GM13976 (cell line): ENCODE measurements around the gene MRPL53.

Source experiments
- DNase-seq: peaks from one replicate; pipeline ENCODE4 v3.0.0; 2012; ENCODE audit warnings: low spot score
- in situ Hi-C: fragments of 300-500 bp; cut with MboI; formaldehyde crosslinking; loops from one replicate; pipeline ENCODE4 v1.12.0; 2022; ENCODE audit warnings: low sequenced_read_pairs, mixed read lengths, inconsistent platforms; ENCODE audit not compliant: unreplicated experiment
- TF ChIP-seq, protein P1 (sequence below): IDR thresholded peaks from 2 replicates; pipeline ENCODE4 v1.5.1; 2012; ENCODE audit warnings: borderline replicate concordance, mild to moderate bottlenecking; ENCODE audit not compliant: insufficient read depth; ENCODE audit errors: extremely low read depth, missing control alignments, control extremely low read depth

Gene MRPL53

DNA sequence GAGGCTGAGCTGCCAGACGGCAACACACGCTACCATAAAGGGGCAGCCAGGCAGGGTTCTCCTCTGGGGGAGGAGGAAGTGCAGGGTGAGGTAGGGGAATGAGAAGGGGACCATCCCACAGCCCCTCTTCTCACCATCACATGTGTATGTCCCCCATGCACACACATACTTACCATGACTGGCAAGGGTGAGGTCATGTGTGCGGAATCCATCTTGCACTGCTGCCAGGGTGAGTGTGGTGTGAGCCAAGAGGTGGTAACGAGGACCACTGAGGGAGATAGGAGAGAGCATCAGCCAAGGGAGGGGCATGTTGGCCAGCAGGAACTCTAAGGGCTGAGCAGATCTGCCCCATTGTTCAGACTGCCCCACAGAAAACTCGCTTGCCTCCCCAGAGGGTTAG is 43.8 kb downstream of the MRPL53 start:
- TF ChIP-seq, protein P1, sequence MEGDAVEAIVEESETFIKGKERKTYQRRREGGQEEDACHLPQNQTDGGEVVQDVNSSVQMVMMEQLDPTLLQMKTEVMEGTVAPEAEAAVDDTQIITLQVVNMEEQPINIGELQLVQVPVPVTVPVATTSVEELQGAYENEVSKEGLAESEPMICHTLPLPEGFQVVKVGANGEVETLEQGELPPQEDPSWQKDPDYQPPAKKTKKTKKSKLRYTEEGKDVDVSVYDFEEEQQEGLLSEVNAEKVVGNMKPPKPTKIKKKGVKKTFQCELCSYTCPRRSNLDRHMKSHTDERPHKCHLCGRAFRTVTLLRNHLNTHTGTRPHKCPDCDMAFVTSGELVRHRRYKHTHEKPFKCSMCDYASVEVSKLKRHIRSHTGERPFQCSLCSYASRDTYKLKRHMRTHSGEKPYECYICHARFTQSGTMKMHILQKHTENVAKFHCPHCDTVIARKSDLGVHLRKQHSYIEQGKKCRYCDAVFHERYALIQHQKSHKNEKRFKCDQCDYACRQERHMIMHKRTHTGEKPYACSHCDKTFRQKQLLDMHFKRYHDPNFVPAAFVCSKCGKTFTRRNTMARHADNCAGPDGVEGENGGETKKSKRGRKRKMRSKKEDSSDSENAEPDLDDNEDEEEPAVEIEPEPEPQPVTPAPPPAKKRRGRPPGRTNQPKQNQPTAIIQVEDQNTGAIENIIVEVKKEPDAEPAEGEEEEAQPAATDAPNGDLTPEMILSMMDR: no peak
- DNase-seq: no peak
- in situ Hi-C loops: no loop called here

DNA sequence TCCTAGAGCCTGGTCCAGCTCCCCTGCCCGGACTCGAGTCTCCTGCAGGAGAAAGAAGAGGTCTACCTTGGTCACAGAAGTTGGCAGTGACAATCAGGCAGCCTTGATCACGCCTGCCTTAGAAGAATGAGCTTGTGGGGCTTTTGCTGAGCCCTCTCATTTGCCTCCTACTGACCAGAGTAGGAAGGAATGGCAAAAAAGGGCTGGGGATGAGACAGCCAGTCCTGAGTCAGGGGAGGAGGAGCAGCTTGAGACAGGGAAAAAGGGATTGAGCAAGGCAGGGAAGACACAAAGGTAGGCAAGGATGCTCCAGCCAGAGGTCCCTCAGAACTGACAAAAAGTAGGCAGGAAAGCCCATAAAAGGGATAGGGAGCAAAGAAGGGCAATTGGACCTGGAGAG is 44.9 kb downstream of the MRPL53 start:
- no peak for DNase-seq
- in situ Hi-C loops: no loop called here

DNA sequence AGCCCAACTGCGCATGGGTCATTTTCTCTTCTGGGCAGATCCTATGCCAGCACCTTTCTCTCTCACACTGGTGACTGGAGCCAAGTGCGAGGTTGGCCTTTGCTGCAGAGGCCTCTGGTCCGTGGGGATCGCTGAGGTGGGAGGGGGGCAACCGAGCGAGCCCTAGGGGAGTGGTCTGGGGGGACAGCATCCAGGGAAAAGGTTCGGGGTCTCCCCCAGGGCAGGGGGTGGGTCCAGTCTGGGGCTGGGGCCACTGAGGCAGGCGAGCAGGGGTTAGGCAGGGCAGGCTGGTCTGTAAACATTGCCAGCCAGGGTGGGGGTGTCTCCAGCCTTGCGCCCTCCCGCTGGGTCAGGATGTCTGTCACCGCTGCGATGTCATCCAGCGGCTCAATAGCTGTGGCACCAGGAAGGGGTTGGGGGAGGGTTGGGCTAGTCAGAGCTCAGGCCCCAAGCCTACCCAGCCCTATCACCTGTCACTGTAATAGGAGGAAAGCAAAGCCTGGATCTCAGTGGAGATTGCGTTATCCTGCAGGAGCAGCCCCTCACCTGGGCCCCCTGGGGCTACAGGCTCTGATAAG is 46.2 kb downstream of the MRPL53 start:
- TF ChIP-seq, protein P1: no peak
- DNase-seq: no peak
- in situ Hi-C loops: no loop called here

More for the DNA sequence above, 44.9 kb downstream of the MRPL53 start:
- TF ChIP-seq, protein P1: no peak

DNA sequence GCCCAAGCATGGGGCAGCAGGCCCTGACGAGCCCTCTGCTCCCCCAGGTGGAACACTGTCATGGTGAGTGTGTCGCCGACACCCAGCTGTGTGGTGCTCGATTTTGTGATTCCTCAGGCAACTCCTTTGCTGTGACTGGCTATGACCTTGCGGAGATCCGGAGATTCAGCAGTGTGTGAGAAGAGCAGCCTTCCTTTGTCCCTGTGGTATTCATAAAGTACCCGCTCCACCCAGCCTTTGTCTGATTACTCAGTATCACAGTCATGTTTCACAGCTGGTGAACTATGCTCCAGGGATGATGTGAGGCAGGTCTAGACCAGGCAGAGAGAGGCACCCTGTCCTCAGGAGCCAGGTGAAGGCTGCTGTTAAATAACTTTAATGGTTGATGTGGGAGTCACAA is 47.0 kb downstream of the MRPL53 start:
- in situ Hi-C loops: no loop called here
- TF ChIP-seq, protein P1: no peak
- DNase-seq: no peak

DNA sequence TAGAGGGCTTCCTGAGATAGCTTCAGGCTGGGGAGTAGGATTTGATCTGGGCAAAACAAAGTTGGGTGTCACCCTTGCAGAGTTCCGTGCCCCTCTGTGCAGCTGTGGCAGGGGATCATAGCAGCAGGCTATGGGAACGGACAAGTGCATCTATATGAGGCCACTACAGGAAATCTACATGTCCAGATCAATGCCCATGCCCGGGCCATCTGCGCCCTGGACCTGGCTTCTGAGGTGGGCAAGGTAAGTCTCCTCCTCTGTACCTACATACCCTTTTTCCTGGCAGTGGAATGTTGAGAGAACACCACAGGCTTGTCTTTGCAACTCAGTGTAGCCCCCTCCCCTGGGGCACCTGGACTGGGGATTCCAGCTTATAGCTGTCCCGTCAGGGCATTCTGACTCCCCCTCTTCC is 47.5 kb downstream of the MRPL53 start:
- TF ChIP-seq, protein P1: no peak

DNA sequence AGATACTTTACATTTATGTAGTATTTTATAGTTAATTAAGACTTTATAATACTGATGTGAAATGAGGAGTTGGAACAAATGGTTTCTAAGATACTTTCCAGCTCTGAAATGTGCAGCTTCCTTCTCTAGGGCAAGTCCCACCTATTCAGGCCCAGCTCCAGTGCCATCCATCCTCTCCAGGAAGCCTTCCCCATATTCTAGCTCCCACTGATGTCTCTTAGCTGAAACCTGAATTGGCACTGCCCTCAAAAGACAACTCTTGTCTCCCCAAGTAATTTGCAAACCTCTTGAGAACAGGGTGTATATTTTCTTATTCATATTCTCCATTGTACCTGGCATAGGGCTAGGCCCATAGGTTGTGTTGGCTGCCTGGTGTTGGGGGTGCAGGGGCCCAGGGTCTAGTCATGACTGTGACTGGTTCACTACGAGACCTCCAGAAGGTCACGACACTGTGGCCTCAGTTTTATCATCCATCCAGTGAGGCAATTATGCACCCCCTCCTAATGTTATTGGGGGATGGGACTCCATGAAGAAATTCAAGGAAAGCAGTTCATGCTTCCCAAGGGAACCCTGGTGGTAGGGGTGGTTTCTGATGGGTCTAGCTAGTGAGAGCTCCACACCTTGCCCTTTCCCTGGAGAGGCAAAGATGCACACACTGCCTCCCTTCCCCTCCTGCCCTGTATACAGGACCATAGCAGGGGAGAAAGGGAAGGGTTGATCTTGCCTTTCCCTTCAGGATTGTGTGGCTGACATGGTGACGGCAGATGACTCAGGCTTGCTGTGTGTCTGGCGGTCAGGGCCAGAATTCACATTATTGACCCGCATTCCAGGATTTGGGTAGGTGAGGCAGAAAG is 48.1 kb downstream of the MRPL53 start:
- TF ChIP-seq, protein P1: no peak
- in situ Hi-C loops: no loop called here
- no peak for DNase-seq

More for the DNA sequence above, 47.5 kb downstream of the MRPL53 start:
- in situ Hi-C loops: no loop called here
- DNase-seq: no peak
